Measurements from ENCODE around the gene CRYBG2.

GRCh38 chr1:26286064-26286416 is 67.9 kb downstream of the CRYBG2 start:
- TF ChIP-seq, protein P1, sequence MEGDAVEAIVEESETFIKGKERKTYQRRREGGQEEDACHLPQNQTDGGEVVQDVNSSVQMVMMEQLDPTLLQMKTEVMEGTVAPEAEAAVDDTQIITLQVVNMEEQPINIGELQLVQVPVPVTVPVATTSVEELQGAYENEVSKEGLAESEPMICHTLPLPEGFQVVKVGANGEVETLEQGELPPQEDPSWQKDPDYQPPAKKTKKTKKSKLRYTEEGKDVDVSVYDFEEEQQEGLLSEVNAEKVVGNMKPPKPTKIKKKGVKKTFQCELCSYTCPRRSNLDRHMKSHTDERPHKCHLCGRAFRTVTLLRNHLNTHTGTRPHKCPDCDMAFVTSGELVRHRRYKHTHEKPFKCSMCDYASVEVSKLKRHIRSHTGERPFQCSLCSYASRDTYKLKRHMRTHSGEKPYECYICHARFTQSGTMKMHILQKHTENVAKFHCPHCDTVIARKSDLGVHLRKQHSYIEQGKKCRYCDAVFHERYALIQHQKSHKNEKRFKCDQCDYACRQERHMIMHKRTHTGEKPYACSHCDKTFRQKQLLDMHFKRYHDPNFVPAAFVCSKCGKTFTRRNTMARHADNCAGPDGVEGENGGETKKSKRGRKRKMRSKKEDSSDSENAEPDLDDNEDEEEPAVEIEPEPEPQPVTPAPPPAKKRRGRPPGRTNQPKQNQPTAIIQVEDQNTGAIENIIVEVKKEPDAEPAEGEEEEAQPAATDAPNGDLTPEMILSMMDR (IDR thresholded peaks at IDR 0.05; ENCODE audit: poor library complexity, severe bottlenecking) = no peak
- TF ChIP-seq EZH2 (IDR thresholded peaks at IDR 0.05; ENCODE audit: borderline replicate concordance, insufficient read depth, low read length, poor library complexity, severe bottlenecking) (no peak), MXI1 (conservative IDR thresholded peaks at IDR 0.05; ENCODE audit: poor library complexity, severe bottlenecking) (no peak), POLR2AphosphoS5 (IDR thresholded peaks at IDR 0.05) (no peak), RAD21 (conservative IDR thresholded peaks at IDR 0.05) (no peak)

Data from neural cell (in vitro differentiated cells).